K562 (cell line): ENCODE data around the gene ARHGAP26. TPM values are rescaled to one million over a fixed set of nuclear protein-coding genes. Genes with fewer than 3 reads are reported as not detected.
A peak's percentile ranks its signal among the peaks of the same experiment; 100 is the strongest.

ENCODE experiments used
- BACH1 ChIP-seq: fragments of 200-800 bp; sonication (Bioruptor generic); IDR thresholded peaks from 2 replicates; pipeline ENCODE4 v1.6.1; 2016; ENCODE audit warnings: missing genetic modification characterization, missing compliant biosample characterization
- BCL6 ChIP-seq: fragments of 250-450 bp; sonication (Bioruptor Pico); IDR thresholded peaks from 2 replicates; pipeline ENCODE4 v1.4.0; 2020
- DACH1 ChIP-seq: fragments of 450-650 bp; IDR thresholded peaks from 2 replicates; pipeline ENCODE4 v1.6.1; 2018; ENCODE audit not compliant: partially characterized antibody
- EHMT2 ChIP-seq: fragments of 450-650 bp; IDR thresholded peaks from 2 replicates; pipeline ENCODE4 v1.6.1; 2018; ENCODE audit warnings: antibody characterized with exemption
- ESRRA ChIP-seq: fragments of 450-650 bp; IDR thresholded peaks from 2 replicates; pipeline ENCODE4 v1.6.1; 2014; ENCODE audit warnings: low read depth, mild to moderate bottlenecking, moderate library complexity, borderline replicate concordance
- MLX ChIP-seq, 2 experiments: fragments of 450-650 bp in 1 of 2; sonication (generic) in 1 of 2; formaldehyde crosslinking; conservative IDR thresholded peaks; 2 replicates each; pipeline versions ENCODE4 v1.4.0 to v1.8.1; 2020 to 2022; ENCODE audit warnings: mild to moderate bottlenecking in 1 of 2, missing genetic modification reagents in 1 of 2
- POLR2H ChIP-seq: IDR thresholded peaks from 2 replicates; pipeline ENCODE4 v1.6.1; 2016; ENCODE audit warnings: missing genetic modification characterization, low read depth, mild to moderate bottlenecking, control low read depth, missing compliant biosample characterization, moderate library complexity
- PYGO2 ChIP-seq: fragments of 450-650 bp; IDR thresholded peaks from 2 replicates; pipeline ENCODE4 v1.6.1; 2016; ENCODE audit warnings: mild to moderate bottlenecking, missing genetic modification characterization, moderate library complexity, missing compliant biosample characterization
- THRAP3 ChIP-seq: fragments of 450-650 bp; IDR thresholded peaks from 2 replicates; pipeline ENCODE4 v1.6.1; 2016; ENCODE audit warnings: mild to moderate bottlenecking, inconsistent platforms, borderline replicate concordance
- ZFPM2 ChIP-seq: fragments of 250-450 bp; sonication (Bioruptor Pico); IDR thresholded peaks from 2 replicates; pipeline ENCODE4 v1.5.1; 2022; ENCODE audit warnings: mild to moderate bottlenecking
- ZNF133 ChIP-seq: fragments of 250-450 bp; sonication (Bioruptor Pico); IDR thresholded peaks from 2 replicates; pipeline ENCODE4 v1.4.0; 2020; ENCODE audit warnings: mild to moderate bottlenecking
- ZNF212 ChIP-seq: fragments of 450-650 bp; formaldehyde crosslinking; IDR thresholded peaks from 2 replicates; pipeline ENCODE4 v1.4.0; 2020; ENCODE audit warnings: mild to moderate bottlenecking
- ZNF79 ChIP-seq: fragments of 250-450 bp; sonication (Bioruptor Pico); IDR thresholded peaks from 2 replicates; pipeline ENCODE4 v1.4.0; 2020; ENCODE audit warnings: low read depth, mild to moderate bottlenecking, moderate library complexity
- polyA plus RNA-seq, 8 experiments: library from polyadenylated mRNA; depleted of rRNA in 4 of 8; stranded (reverse) in 5 of 8; unstranded in 3 of 8; fragments of >200 nt; fragmentation: Nextera tagmentation in 2 of 8; fragmentation: Illumina TruSeq in 1 of 8; extraction: Ambion mirVana in 2 of 8; extraction: Trizol in 1 of 8; gene quantifications; 2 replicates each; pipeline versions ENCODE4 v1.2.1 to v1.2.3, GENCODE V29; 2011 to 2014; ENCODE audit warnings: inconsistent platforms in 1 of 8, missing spikeins in 1 of 8
- total RNA-seq, 7 experiments: library from RNA; depleted of rRNA in 6 of 7; stranded (reverse); fragments of >200 nt in 6 of 7; fragmentation: Illumina TruSeq in 2 of 7; extraction: Trizol in 2 of 7; gene quantifications; 2 replicates each; pipeline versions ENCODE4 v1.2.1 to v1.2.3, GENCODE V29; 2011 to 2021; ENCODE audit warnings: low replicate concordance in 1 of 7
- TF ChIP-seq, protein P1 (sequence below): fragments of 450-650 bp; IDR thresholded peaks from 2 replicates; pipeline ENCODE4 v1.6.1; 2017; ENCODE audit warnings: antibody characterized with exemption, mild to moderate bottlenecking
- TF ChIP-seq, protein P2 (sequence below): fragments of 450-650 bp; IDR thresholded peaks from 2 replicates; pipeline ENCODE4 v1.6.1; 2016; ENCODE audit warnings: low read depth

The ARHGAP26 gene
- total and polyA plus RNA-seq, 9 of the 15 experiments (the other 6 are each of a cell fraction or from before 2014, with no cell fraction given), result 0.13 to 1.1 (median 0.55) TPM

DNA sequence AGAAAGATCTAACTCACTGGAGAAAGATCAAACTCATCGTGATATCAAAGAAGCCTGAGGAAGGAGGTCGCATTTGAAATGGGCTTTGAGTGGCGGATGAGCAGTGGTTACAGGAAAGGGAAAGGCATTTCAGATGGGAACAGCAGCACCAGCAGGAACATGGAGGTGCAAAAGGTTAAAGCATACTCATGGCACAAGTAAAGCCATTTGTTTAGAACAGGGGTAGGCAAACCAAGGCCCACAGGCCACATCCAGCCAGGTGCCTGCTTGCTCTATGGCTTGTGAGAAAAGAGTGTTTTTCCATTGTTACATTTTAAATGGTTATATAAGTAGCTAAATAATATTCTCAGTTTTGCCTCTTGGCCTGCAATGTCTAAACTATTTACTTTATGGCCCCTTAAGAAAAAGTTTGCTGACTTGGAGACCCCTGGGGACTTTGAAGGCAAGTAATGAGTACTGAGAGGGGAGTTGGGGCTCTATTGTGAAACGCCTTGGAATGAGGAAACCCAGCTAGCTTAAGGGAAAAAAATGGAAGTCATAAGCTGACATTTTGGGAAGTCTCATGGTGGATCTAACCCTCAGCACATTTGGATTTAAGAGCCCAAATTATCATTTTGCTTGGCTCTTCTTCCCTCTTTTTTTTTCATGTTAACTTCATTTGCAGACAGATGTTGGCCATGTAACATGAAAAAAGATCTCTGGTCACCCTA, 422.2 kb downstream of the ARHGAP26 start (continued):
- TF ChIP-seq THRAP3 (no peak), DACH1 (no peak), ZNF212 (CRISPR knock-in tag) (no peak), ESRRA (no peak), EHMT2 (no peak), POLR2H (tag) (no peak), BCL6 (CRISPR knock-in tag) (no peak), BACH1 (tag) (0 out of 2 replicates have a peak, but pooled peaks have one; percentile 38), MLX (CRISPR knock-in tag; conservative IDR thresholded peaks at IDR 0.05) (no peak), ZFPM2 (CRISPR knock-in tag) (no peak), ZNF79 (CRISPR knock-in tag) (no peak), ZNF133 (CRISPR knock-in tag) (no peak), PYGO2 (tag) (peak; percentile 75; the same call in 1 of the 2 replicates)
- TF ChIP-seq, protein P1, sequence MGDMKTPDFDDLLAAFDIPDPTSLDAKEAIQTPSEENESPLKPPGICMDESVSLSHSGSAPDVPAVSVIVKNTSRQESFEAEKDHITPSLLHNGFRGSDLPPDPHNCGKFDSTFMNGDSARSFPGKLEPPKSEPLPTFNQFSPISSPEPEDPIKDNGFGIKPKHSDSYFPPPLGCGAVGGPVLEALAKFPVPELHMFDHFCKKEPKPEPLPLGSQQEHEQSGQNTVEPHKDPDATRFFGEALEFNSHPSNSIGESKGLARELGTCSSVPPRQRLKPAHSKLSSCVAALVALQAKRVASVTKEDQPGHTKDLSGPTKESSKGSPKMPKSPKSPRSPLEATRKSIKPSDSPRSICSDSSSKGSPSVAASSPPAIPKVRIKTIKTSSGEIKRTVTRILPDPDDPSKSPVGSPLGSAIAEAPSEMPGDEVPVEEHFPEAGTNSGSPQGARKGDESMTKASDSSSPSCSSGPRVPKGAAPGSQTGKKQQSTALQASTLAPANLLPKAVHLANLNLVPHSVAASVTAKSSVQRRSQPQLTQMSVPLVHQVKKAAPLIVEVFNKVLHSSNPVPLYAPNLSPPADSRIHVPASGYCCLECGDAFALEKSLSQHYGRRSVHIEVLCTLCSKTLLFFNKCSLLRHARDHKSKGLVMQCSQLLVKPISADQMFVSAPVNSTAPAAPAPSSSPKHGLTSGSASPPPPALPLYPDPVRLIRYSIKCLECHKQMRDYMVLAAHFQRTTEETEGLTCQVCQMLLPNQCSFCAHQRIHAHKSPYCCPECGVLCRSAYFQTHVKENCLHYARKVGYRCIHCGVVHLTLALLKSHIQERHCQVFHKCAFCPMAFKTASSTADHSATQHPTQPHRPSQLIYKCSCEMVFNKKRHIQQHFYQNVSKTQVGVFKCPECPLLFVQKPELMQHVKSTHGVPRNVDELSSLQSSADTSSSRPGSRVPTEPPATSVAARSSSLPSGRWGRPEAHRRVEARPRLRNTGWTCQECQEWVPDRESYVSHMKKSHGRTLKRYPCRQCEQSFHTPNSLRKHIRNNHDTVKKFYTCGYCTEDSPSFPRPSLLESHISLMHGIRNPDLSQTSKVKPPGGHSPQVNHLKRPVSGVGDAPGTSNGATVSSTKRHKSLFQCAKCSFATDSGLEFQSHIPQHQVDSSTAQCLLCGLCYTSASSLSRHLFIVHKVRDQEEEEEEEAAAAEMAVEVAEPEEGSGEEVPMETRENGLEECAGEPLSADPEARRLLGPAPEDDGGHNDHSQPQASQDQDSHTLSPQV, result 0 out of 2 replicates have a peak, but pooled peaks have one; percentile 53
- TF ChIP-seq, protein P2, sequence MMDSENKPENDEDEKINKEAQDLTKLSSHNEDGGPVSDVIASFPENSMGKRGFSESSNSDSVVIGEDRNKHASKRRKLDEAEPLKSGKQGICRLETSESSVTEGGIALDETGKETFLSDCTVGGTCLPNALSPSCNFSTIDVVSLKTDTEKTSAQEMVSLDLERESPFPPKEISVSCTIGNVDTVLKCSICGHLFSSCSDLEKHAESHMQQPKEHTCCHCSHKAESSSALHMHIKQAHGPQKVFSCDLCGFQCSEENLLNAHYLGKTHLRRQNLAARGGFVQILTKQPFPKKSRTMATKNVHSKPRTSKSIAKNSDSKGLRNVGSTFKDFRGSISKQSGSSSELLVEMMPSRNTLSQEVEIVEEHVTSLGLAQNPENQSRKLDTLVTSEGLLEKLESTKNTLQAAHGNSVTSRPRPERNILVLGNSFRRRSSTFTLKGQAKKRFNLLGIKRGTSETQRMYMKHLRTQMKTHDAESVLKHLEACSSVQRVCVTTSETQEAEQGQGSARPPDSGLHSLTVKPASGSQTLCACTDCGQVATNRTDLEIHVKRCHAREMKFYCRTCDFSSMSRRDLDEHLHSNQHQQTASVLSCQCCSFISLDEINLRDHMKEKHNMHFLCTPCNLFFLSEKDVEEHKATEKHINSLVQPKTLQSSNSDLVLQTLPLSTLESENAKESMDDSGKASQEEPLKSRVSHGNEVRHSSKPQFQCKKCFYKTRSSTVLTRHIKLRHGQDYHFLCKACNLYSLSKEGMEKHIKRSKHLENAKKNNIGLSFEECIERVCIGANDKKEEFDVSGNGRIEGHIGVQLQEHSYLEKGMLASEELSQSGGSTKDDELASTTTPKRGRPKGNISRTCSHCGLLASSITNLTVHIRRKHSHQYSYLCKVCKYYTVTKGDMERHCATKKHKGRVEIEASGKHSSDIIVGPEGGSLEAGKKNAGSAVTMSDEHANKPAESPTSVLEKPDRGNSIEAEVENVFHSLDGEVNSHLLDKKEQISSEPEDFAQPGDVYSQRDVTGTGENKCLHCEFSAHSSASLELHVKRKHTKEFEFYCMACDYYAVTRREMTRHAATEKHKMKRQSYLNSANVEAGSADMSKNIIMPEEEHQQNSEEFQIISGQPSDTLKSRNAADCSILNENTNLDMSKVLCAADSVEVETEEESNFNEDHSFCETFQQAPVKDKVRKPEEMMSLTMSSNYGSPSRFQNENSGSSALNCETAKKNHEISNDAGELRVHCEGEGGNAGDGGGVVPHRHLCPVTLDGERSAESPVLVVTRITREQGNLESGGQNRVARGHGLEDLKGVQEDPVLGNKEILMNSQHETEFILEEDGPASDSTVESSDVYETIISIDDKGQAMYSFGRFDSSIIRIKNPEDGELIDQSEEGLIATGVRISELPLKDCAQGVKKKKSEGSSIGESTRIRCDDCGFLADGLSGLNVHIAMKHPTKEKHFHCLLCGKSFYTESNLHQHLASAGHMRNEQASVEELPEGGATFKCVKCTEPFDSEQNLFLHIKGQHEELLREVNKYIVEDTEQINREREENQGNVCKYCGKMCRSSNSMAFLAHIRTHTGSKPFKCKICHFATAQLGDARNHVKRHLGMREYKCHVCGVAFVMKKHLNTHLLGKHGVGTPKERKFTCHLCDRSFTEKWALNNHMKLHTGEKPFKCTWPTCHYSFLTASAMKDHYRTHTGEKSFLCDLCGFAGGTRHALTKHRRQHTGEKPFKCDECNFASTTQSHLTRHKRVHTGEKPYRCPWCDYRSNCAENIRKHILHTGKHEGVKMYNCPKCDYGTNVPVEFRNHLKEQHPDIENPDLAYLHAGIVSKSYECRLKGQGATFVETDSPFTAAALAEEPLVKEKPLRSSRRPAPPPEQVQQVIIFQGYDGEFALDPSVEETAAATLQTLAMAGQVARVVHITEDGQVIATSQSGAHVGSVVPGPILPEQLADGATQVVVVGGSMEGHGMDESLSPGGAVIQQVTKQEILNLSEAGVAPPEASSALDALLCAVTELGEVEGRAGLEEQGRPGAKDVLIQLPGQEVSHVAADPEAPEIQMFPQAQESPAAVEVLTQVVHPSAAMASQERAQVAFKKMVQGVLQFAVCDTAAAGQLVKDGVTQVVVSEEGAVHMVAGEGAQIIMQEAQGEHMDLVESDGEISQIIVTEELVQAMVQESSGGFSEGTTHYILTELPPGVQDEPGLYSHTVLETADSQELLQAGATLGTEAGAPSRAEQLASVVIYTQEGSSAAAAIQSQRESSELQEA, result no peak
